Nephron (organoid): ENCODE results near the gene FGGY.
"Not testable (repeated sequence)": the region's sequence is repeated elsewhere in the genome, so short reads cannot be mapped to it uniquely, and the experiment has no call there.

Experiments
- H3K27ac Mint-ChIP-seq, 3 experiments: 2 replicates each; pipeline ENCODE4 v1.8.0; 2020; ENCODE audit warnings: mixed read lengths in 3 of 3, mild to moderate bottlenecking in 2 of 3, moderate library complexity in 1 of 3
- H3K27me3 Mint-ChIP-seq: 2 replicates; pipeline ENCODE4 v1.8.0; 2021; ENCODE audit warnings: low read depth, mild to moderate bottlenecking, moderate library complexity, mixed read lengths
- H3K36me3 Mint-ChIP-seq: 2 replicates; pipeline ENCODE4 v1.8.0; 2020; ENCODE audit warnings: low read depth, mixed read lengths
- H3K4me1 Mint-ChIP-seq: 2 replicates; pipeline ENCODE4 v1.8.0; 2020; ENCODE audit warnings: mixed read lengths
- H3K4me3 Mint-ChIP-seq, 3 experiments: 2 replicates each; pipeline ENCODE4 v1.8.0; 2020; ENCODE audit warnings: mild to moderate bottlenecking in 3 of 3, mixed read lengths in 3 of 3, moderate library complexity in 2 of 3
- H3K9me3 Mint-ChIP-seq: 2 replicates; pipeline ENCODE4 v1.8.0; 2020; ENCODE audit warnings: mixed read lengths
- TF ChIP-seq, protein P1 (sequence below), 3 experiments: fragments of 200-600 bp; sonication (generic); IDR thresholded peaks; one replicate each; pipeline ENCODE4 v1.5.0; 2021; ENCODE audit warnings: antibody characterized with exemption in 3 of 3; ENCODE audit not compliant: unreplicated experiment in 3 of 3

FGGY gene

DNA sequence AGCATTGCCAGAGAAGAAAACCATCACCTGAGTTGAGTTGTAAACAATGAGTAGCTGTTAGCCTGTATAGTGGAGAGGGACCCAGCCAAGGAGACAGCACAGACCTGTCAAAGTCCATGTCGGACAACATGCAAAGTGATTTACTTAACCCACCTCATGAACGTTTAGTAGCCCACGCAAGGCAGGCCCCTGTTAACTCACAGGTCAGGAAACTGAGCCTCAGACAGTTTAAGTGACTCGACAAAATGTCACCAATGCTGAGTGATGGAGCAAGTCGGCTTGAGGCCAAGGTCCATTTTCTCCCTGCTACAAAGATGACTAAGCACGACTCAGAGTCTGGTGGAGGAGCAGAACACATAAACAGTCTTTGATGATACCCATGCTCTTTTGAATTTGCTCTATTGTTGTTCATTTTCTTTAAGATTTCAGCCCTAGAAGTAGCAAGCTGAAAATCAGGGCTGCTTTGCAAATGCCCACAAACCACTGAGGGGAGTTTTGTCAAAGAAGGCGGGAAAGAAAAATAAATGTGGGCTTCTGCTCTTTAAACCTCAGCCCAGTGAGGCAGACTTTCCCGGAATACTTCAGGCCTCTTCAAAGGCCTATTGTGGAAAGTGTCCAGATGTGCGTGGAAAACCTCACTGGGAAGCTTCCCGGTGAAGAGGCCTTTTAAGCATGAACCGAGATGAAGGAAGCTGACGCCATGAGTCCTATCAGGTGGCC, 434.0 kb downstream of the FGGY start:
- peak overlapping the region; percentile 90 to 95 (median 95) for H3K27ac Mint-ChIP-seq
- peaks cover 53% of the 10 kb centered on the region for H3K4me1 Mint-ChIP-seq
- H3K4me3 Mint-ChIP-seq: peak overlapping the region in 1 of 3 experiments; percentile 35
- H3K27me3 Mint-ChIP-seq: no peaks in the 10 kb centered on the region
- peaks cover 10% of the 10 kb centered on the region for H3K9me3 Mint-ChIP-seq
- TF ChIP-seq, protein P1, sequence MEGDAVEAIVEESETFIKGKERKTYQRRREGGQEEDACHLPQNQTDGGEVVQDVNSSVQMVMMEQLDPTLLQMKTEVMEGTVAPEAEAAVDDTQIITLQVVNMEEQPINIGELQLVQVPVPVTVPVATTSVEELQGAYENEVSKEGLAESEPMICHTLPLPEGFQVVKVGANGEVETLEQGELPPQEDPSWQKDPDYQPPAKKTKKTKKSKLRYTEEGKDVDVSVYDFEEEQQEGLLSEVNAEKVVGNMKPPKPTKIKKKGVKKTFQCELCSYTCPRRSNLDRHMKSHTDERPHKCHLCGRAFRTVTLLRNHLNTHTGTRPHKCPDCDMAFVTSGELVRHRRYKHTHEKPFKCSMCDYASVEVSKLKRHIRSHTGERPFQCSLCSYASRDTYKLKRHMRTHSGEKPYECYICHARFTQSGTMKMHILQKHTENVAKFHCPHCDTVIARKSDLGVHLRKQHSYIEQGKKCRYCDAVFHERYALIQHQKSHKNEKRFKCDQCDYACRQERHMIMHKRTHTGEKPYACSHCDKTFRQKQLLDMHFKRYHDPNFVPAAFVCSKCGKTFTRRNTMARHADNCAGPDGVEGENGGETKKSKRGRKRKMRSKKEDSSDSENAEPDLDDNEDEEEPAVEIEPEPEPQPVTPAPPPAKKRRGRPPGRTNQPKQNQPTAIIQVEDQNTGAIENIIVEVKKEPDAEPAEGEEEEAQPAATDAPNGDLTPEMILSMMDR (IDR thresholded peaks at IDR 0.05; ENCODE audit: unreplicated experiment in 3 of 3): no peak
- peaks cover 6% of the 10 kb centered on the region for H3K36me3 Mint-ChIP-seq

DNA sequence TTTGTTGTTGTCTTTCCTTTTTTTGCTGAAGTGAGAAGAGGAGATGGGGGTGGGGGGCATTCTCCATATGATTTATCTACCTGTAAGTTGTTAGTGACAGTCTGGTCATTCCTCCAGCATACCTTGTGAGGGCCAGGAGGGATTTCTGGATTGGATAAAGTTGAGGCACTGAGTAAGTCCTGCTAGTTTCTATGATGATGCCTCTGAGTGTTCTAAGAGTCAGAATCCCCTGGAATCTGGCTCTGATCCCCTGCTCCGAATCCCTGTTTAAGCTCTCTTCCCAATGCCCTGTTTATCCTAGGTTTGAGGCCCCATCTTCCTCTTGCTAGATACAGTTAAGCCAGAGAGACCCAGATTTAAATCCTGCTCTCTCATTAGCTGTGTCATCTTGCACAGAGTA, 434.7 kb downstream of the FGGY start:
- peaks cover 17% of the 10 kb centered on the region for H3K9me3 Mint-ChIP-seq
- TF ChIP-seq, protein P1 (IDR thresholded peaks at IDR 0.05; ENCODE audit: unreplicated experiment in 3 of 3): no peak
- peaks cover 12% of the 10 kb centered on the region for H3K36me3 Mint-ChIP-seq
- no peaks in the 10 kb centered on the region for H3K27me3 Mint-ChIP-seq
- peak overlapping the region in 1 of 3 experiments; percentile 7 for H3K4me3 Mint-ChIP-seq
- H3K27ac Mint-ChIP-seq: peak overlapping the region; percentile 90 to 95 (median 95)
- H3K4me1 Mint-ChIP-seq: peaks cover 53% of the 10 kb centered on the region

GRCh38 chr1:59732214-59732955, 435.5 kb downstream of the FGGY start:
- Mint-ChIP-seq H3K27ac (peak overlapping the region; percentile 90 to 95 (median 95)), H3K4me1 (peaks cover 53% of the 10 kb centered on the region), H3K36me3 (peaks cover 13% of the 10 kb centered on the region), H3K4me3 (peak overlapping the region in 1 of 3 experiments; percentile 15), H3K27me3 (no peaks in the 10 kb centered on the region), H3K9me3 (peaks cover 18% of the 10 kb centered on the region)
- TF ChIP-seq, protein P1 (IDR thresholded peaks at IDR 0.05; ENCODE audit: unreplicated experiment in 3 of 3): no peak

- H3K27ac Mint-ChIP-seq: peak overlapping the region; percentile 90 to 95 (median 95)
- H3K4me1 Mint-ChIP-seq: peaks cover 58% of the 10 kb centered on the region
- TF ChIP-seq, protein P1 (IDR thresholded peaks at IDR 0.05; ENCODE audit: unreplicated experiment in 3 of 3): no peak
- no peaks in the 10 kb centered on the region for H3K27me3 Mint-ChIP-seq
- H3K9me3 Mint-ChIP-seq: peaks cover 24% of the 10 kb centered on the region
- peak overlapping the region in 1 of 3 experiments; percentile 8 for H3K4me3 Mint-ChIP-seq
- H3K36me3 Mint-ChIP-seq: peaks cover 19% of the 10 kb centered on the region
Measured at GRCh38 chr1:59733443-59734141, 436.7 kb downstream of the FGGY start.

GRCh38 chr1:59735927-59736326, 439.0 kb downstream of the FGGY start:
- not testable (repeated sequence) for H3K4me3 Mint-ChIP-seq, H3K27me3 Mint-ChIP-seq
- Mint-ChIP-seq H3K36me3 (peaks cover 19% of the 10 kb centered on the region), H3K9me3 (peaks cover 16% of the 10 kb centered on the region), H3K4me1 (peaks cover 42% of the 10 kb centered on the region), H3K27ac (peak overlapping the region in 1 of 3 experiments; percentile 13)

DNA sequence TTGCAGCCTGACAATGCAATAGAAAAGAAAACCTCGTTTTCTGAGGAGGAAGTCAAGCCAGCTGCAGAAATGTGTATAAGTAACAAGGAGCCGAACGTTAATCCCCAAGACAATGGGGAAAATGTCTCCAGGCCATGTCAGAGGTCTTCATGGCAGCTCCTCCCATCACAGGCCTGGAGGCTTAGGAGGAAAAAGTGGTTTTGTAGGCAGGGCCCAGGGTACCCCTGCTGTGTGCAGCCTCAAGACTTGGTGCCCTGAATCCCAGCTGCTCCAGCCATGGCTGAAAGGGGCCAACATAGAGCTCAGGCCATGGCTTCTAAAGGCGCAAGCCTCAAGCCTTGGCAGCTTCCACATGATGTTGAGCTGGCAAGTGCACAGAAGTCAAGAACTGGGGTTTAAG, 439.9 kb downstream of the FGGY start:
- Mint-ChIP-seq H3K4me1 (peaks cover 34% of the 10 kb centered on the region), H3K36me3 (peaks cover 19% of the 10 kb centered on the region), H3K27me3 (no peaks in the 10 kb centered on the region), H3K9me3 (peaks cover 16% of the 10 kb centered on the region), H3K4me3 (no peak overlapping the region), H3K27ac (no peak overlapping the region)
- TF ChIP-seq, protein P1 (IDR thresholded peaks at IDR 0.05; ENCODE audit: unreplicated experiment in 3 of 3): no peak
